GM18502 (cell line): ENCODE results near the gene MRPL57.
"Not testable (repeated sequence)": the region's sequence is repeated elsewhere in the genome, so short reads cannot be mapped to it uniquely, and the experiment has no call there.

Source experiments
- ATAC-seq: cut with Tn5 transposase; IDR thresholded peaks from one replicate; pipeline ENCODE4 v1.9.1; 2021; ENCODE audit warnings: mild to moderate bottlenecking; ENCODE audit not compliant: unreplicated experiment, poor library complexity

Gene MRPL57

DNA sequence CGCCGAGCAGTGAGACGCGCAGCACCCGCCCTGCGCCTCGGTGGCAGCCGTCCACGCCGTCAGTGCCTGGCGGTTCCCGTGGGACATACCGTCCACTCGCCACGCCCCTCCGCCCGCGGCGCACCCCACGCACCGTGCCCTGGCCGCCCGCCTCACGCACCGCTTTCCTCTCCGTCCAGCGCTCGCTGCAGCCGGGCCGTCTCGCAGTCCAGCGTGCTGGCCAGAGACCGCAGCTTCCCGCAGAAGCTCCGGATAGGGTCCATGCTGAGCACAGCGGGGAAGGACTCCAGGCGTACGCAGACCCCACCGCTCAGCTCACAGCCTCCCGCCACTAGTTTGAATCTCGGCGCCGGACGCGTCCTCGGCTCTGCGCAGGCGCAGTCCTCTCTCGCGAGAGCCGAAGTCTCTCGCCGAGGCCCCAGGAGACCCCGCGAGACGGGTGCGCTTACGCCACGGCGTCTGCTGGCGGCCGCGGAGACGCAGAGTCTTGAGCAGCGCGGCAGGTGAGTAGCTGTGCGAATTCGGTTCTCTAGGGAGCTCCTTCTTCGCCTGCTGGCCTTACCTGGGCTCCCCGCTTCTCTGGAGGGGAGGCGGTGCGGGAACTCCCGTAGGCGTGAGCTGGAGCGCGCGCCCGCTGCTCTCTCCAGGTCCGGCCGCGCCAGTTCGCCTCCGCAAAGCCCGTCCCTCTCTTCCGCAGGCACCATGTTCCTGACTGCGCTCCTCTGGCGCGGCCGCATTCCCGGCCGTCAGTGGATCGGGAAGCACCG, at the start of gene MRPL57, which contains the start of gene SKA3:
TSS of gene MRPL57 (plus strand) at position 444 of the 767 bp plus-strand sequence. CDS start at position 703, 259 bp downstream.
TSS of gene SKA3 (minus strand) at position 338 of the 767 bp plus-strand sequence. CDS start at position 263, 75 bp downstream.
- peak; percentile 92 for ATAC-seq

DNA sequence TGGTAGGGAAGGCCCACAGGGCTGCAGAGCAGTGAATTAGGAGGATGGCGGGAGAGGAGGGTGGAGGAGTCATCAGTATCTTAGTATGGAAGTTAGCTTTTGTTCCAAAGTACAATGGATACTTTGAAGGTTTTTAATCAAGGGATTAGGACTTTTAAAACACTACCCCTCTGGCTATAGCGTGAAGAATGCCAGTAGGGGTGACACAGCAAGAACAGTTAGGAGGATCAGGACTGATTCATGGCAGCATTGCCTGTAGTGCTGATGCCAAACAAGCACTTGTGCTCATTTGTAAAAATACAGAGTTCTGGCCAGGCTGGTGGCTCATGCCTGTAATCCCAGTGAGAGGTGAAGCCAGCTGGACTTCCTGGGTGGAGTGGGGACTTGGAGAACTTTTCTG, 46.3 kb upstream of the MRPL57 start:
- no peak for ATAC-seq

DNA sequence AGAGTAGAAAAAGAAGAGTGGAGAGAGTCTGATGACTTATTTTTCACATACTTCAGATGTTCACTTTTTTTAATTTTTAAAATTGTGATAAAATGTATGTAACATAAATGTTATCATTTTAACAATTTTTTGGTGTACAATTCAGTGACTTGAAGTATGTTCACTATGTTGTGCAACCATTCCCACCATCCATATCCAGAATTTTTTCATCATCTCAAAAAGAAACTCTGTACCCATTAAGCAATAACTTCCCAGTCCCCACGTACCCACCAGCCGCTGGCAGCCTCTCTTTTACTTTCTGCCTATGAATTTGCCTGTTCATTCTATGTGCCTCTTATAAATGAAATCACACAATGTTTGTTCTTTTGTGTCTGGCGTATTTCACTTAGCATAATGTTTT, 43.4 kb upstream of the MRPL57 start:
- ATAC-seq: no peak

DNA sequence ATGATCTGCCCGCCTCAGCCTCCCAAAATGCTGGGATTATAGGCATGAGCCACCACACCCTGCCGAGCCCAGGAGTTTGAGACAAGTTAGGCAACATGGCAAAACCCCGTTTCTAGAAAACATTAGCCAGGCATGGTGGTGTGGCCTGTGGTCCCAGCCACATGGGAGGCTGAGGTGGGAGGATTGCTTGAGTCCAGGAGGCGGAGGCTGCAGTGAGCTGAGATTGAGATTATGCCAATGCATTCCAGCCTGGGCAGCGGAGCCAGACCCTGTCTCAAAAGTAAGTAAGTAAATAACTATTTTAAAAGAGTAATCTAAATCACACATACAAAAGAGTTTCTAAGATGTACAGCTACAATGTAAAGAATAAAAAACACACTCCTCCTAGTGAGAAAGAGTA, 42.0 kb upstream of the MRPL57 start:
- no peak for ATAC-seq

DNA sequence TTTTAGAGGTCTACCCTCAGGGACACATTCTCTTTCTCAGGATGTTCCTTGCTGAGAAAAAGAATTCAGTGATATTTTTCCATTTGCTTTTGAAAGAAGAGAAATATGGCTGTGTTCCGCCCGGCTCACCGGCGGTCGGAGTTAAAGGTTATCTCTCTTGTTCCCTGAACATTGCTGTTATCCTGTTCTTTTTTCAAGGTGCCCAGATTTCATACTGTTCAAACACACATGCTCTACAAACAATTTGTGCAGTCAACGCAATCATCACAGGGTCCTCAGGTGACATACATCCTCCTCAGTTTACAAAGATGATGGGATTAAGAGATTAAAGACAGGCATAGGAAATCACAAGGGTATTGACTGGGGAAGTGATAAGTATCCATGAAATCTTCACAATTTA, 40.6 kb upstream of the MRPL57 start:
- ATAC-seq: not testable (repeated sequence)

DNA sequence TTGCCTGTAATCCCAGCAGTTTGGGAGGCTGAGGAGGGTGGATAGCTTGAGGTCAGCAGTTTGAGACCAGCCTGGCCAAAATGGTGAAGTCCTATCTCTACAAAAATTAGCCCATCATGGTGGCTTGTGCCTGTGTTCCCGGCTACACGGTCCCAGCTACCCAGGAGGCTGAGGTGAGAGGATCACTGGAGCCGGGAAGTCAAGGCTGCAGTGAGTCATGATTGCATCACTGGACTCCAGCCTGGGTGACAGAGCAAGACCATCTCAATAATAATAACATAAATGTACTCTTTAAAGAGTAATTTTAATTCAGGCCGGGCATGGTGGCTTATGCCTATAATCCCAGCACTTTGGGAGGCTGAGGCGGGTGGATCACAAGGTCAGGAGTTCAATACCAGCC, 38.8 kb upstream of the MRPL57 start:
- ATAC-seq: no peak

DNA sequence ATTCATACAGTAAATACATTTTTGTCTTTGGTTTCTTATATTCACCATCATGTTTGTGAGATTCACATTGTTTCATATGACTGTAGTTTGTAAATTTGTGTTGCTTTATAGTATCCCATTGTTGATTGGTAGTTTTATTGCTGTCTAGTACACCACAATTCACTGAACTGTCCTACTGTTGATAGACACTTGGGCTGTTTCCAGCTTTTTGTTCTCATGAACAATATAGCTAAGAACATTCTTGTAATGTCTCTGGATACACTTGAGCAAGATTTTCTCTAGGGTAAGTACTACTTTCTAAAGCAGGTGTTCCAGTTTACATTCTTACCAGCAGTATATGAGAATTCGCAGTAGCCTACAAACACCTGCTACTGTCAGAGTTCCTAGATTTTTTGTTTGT, 37.9 kb upstream of the MRPL57 start:
- no peak for ATAC-seq

DNA sequence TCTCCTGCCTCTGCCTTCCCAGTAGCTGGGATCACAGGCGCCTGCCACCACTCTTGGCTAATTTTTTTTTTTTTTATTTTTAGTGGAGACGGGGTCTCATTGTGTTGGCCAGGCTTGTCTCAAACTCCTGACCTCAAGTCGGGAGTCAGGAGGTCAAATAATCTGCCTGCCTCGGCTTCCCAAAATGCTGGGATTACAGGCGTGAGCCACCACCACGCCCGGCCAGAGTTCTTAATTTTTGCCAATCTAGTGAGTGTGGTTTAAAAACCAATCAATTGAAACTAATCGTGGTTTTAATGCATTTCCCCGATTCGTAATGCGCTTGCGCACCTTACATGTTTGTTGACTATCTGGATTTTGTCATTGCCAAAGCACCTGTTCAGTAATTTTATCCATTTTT, 37.1 kb upstream of the MRPL57 start:
- no peak for ATAC-seq

DNA sequence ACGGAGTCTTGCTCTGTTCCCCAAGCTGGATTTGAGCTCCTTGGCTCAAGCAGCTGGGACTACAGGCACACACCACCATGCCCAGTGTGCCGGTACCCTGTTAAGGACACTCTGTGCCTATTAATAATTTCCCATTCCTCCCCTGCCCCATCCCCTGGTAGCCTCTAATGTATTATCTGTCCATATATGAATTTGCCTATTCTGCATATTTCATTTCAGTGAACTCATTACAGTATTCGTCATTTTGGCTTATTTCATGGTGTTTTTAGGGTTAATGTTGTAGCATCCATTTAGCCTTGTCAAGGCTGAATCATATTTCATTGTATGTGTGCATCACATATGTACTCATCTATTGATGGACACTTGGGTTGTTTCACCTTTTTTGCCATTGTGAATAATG, 33.7 kb upstream of the MRPL57 start:
- ATAC-seq: no peak

DNA sequence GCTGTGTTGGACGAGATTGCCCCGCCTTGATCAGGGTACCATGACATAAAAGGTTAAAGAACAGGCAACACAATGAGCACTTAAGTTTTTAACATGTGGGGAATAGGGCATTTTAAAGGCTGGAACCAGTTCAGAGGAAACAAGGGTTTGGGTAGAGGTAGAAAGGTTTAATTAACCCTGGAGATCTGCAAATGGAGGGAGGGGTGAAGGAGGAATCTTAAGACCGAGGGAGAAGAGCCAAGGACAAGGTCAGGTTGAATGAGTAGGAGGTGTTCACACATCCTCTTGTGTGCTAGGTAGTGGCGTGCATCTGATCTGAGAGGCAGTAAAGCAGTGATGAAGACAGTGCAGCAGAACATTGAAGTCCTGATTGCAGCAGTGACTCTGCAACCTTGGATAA, 28.6 kb upstream of the MRPL57 start:
- ATAC-seq: no peak

DNA sequence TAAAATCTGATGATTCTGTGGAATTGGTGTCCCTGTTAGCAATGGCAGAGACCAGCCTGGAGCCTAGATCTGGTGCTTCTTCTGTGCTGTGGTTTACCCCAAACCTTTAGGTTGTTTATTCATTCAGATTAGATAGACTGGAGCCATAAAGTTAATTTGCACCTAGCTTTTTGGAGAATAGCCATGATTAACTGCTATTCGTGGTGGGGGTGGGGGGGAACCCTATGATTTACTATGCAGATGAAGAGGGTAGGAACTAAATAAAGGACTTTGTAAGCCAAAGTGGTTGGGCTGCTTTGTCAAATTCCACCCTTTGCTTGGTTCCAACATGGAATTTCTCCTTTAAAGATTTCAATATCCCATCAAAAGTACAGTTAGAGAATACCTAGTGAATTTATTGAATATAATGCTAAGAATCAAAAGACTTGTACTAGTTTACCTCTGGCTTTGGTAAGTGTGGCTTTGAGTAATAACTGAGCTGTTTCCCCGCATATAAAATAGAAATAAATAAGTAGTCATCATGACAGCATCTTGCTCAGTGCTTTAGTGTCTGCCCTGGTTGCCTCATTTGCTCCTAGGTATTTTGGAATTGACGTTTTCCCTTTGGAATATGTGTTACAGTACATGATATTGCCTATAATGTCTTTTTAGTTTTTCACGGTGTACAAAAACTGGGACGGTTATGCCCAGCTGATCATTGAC, 27.8 kb upstream of the MRPL57 start:
- no peak for ATAC-seq

DNA sequence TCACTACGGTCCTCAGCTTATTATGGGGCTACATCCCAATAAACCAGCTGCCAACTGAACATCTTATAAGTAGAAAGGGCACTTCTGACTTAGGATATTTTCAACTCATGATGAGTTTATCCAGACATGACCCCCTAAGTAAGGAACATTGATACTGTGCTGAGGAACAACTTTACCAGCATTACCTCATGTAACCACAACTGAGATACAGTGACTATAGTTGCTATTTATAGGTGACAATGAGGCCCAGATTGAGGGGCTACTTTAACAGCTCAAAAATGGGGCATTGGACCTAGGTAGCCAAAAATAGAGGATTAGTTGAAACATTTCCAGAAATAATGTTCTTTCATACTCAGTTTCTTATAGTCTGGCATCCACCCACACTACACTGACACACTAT, 26.9 kb upstream of the MRPL57 start:
- ATAC-seq: no peak

DNA sequence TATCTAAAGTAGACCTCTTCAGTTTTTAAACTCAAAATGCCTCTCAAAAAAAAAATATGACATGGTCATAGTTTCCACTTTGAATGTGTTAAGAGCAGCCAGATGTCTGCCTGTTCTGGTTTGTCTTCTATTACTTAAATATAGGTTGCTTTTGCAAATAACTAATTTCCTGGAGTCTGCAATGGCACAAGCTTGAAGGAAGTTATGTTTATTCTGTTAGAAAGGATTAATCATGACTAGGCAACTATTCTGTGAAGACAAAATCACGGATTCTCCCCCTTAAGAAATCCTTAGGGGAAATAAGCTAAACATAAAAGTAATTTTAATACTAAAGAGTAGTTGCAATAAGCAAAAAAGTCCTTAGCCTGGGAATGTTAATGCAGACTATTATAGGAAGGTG, 26.4 kb upstream of the MRPL57 start:
- ATAC-seq: no peak

DNA sequence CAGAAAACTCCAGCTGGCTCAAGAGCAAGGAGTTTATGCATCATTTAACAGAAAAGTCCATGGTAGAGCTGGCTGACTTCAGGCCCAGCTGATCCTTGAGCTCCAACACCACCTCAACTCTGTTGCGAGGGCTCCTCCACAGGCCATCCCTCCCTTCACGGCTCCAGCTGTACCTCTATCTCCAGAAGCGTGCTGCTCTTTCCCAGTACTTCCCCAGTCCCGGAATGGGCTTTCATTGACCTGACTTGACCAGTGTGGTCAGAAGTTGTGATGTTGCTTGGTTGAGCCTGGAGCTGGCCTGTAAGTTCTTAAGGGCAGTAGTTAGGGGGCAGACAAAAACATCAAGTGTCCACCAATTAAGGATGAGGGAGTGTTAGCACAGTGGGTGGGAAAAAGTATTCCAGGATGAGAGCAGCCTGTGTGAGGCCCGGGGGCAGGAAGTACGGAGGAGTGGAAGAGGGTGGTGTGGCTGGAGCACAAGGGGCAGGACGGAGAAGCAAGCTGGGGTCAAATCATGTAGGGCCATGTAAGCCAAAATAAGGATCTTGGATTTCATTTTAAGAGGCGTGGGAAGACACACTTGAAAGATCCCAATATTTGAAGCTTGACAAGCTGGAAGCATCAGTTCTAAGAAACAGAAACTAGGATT, 24.1 kb upstream of the MRPL57 start:
- ATAC-seq: no peak

DNA sequence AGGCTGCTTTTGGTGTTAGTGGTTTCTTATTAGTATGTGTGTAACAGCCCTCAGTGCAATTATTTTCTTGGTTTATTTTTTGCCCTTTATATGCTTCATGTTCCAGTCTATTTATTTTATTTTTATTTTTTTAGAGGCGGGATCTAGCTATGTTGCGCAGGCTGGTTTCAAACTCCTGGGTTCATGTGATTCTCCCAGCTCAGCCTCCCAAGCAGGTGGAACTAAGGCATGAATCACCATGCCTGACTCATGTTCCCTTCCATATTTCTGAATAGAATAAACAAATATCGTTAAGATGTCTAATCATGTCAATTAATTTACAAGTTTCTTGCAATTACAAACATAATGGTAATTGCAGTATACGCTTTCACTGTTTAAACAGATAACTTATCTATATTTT, 11.8 kb upstream of the MRPL57 start:
- no peak for ATAC-seq

DNA sequence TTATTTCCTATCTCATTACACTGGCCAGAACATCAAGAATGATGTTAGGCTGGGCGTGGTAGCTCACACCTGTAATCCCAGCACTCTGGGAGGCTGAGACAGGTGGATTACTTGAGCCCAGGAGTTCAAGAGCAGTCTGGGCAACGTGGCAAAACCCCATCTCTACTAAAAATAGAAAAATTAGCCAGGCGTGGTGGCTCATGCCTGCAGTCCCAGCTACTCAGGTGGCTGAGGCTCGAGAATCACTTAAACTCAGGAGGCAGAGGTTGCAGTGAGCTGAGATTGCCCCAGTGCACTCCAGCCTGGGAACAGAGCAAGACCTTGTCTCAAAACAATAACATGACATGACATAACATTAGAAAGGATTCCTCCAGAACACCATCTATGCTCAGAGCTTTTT, 10.9 kb upstream of the MRPL57 start:
- ATAC-seq: not testable (repeated sequence)

DNA sequence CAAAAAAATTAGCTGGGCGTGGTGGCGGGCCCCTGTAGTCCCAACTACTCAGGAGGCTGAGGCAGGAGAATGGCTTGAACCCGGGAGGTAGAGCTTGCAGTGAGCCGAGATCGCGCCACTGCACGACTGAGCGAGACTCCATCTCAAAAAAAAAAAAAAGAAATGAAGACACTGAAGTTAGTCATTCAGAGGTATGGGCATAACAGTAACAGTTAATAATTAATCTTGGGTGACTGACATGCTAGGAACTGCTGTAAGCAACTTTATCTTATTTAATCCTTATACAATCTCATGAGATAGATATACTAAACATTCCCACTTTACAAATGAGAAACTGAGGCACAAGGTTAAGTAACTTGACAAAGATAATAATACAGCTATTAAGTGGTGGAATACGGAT, 5.0 kb upstream of the MRPL57 start:
- ATAC-seq: no peak

DNA sequence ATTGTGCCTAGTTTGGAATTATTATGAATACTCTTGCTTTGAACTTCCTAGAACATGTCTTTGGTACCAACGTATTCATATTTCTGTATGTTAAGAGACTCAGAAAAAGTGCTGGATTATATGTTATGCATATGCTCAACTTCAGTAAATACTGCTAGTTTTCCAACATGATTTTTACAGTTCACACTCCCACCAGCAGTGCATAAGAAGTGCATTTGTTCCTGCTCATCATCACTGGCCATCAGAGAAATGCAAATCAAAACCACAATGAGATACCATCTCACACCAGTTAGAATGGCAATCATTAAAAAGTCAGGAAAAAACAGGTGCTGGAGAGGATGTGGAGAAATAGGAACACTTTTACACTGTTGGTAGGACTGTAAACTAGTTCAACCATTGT, 2.7 kb upstream of the MRPL57 start:
- ATAC-seq: not testable (repeated sequence)

DNA sequence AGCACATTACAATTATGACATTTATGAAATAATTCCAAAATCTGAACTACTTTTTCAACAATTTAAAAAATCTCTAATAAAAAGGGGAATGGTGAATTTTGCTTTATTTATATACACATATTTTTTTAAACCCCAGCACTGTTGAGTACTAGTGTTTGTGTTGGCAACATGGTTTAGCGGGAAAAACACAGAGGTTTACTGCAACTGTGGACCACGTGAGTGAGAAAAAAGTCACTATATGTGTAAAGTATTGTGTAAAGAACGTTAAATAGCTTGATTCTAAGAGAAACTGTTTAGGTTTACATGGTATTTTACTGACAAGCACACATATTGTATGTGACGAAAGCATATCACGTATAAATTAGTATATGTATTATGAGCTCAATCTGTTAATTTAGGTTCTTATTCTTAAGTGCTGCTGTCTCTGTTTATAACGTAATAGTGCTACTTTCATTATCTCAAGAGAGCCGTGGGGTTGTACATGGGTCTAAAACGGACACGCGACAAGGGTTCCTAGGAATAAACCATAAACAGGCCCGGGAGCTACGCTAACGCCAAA, 723 bp upstream of the MRPL57 start:
- ATAC-seq: no peak

DNA sequence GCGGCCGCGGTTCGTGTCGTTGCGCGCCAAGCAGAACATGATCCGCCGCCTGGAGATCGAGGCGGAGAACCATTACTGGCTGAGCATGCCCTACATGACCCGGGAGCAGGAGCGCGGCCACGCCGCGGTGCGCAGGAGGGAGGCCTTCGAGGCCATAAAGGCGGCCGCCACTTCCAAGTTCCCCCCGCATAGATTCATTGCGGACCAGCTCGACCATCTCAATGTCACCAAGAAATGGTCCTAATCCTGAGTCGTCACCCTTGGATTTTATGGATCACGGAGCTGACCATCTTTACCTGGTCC, 475 bp downstream of the MRPL57 start:
- ATAC-seq: peak; percentile 31

DNA sequence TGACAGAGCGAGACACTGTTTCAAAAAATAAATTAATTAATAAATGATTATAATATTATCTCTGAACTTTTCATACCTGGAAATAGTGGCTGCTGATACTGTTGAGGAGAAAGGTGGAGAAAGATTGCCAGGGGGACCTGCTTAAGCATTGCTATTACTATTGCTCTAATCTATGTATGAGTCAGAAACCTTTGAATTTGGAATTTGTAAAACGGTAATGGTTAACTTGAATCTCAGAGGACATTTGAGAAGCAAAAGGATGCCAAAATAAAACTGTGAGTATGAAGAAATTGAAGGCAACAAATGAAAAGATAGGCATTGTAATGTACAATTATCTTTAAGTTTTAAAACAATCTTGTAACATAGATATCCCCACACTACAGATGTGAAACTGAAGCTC, 5.2 kb downstream of the MRPL57 start:
- ATAC-seq: no peak
